VCaP (cell line): ENCODE results near the gene FAM120B.

Experiments
- H3K27ac ChIP-seq: fragments of 450-650 bp; 2 replicates; pipeline ENCODE4 v1.5.1; 2017
- TF ChIP-seq, protein P1 (sequence below): fragments of 450-650 bp; conservative IDR thresholded peaks from 2 replicates; pipeline ENCODE4 v1.5.1; 2017; ENCODE audit warnings: mild to moderate bottlenecking, moderate library complexity

FAM120B gene

DNA sequence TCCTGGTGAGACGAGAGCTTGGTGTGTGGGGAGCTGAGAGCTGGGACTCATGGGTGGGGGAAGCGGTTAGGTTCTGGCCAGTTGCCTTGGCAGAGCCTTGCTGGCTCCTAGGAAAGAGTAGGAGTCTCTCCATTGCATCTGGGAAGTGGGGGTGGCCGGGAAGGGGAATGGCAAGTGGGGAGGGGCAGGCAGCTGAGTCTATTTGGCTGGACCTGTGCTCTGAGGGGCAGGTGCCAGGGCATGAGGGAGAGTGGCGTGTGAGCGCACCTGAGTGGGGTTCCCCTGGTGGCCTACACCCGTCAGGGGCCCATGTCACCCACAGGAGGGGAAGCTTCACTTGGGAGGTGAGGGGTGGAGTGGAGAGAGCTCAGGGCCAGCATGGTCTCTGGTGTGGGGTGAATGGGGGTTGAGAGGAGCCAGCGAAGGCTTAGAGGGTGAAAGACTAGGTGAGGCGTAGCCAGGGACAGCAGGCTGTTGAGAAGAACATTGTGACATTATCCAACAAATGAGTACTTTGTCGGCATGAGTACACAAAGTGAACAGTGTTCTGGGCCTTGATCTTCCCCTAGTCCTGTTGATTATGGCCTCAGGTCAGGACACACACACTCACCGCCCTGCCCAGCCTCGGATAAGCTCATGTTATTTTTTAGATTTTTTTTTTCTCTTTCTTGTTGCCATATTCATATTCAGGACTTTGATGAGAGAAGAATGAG lies 59.8 kb downstream of the FAM120B start:
- no peak overlapping the region for H3K27ac ChIP-seq
- TF ChIP-seq, protein P1, sequence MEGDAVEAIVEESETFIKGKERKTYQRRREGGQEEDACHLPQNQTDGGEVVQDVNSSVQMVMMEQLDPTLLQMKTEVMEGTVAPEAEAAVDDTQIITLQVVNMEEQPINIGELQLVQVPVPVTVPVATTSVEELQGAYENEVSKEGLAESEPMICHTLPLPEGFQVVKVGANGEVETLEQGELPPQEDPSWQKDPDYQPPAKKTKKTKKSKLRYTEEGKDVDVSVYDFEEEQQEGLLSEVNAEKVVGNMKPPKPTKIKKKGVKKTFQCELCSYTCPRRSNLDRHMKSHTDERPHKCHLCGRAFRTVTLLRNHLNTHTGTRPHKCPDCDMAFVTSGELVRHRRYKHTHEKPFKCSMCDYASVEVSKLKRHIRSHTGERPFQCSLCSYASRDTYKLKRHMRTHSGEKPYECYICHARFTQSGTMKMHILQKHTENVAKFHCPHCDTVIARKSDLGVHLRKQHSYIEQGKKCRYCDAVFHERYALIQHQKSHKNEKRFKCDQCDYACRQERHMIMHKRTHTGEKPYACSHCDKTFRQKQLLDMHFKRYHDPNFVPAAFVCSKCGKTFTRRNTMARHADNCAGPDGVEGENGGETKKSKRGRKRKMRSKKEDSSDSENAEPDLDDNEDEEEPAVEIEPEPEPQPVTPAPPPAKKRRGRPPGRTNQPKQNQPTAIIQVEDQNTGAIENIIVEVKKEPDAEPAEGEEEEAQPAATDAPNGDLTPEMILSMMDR = no peak

DNA sequence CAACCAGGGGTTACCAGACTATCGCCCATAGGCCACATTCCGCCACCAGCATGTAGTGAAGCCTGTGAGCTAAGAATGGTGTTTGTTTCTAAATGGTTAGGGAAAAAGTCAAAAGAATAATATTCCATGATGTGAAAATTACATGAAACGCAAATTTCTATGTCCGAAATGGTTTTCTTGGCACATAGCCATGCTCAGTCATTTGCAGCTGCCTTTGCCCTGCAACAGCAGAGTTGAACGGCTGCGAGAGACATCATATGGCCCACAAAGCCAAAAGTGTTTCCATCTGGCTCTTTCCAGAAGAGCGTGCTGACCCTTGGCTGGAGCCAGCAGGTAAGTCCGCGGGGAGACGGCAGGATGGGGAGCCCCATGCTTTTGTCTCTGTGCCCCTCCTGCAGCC lies 60.7 kb downstream of the FAM120B start:
- no peak overlapping the region for H3K27ac ChIP-seq
- TF ChIP-seq, protein P1 = no peak

DNA sequence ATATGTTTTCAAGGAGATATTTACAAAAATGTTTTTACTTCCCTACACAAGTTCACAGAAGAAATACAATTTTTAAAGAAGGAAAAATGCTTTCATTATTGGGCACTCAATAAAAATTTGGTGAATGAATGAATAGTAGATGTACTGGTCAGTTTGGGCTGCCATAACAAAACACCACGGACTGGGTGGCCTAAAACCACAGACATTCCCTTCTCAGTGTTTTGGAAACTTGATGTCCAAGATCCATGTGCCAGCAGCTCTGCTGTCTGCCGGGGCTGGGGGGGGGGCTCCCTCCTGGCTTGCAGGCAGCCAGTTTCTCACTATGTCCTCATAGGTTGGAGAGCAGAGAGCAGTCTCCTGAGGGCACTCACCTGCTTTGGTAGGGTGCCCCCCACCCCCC lies 62.0 kb downstream of the FAM120B start:
- TF ChIP-seq, protein P1 = no peak
- H3K27ac ChIP-seq = no peak overlapping the region

DNA sequence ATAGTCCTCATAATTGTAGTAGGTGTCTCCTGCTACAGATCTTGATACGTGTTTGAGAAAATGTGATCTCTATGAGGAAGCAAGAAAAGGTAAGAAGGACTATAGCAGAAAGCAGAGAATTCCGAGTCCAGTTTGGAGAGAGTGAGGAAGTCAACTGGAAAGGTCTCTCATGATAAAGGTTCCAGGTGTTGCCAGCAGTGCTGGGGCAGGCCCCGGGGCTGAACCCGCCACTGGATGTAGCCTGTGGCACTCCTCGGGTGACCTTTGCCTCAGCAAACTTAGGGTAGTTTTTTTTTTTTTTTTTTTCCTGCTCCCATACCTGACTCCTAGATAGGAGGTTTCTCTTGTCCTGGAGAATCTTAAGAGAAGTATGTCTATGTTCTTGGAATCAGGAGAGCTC lies 62.8 kb downstream of the FAM120B start:
- TF ChIP-seq, protein P1 = no peak
- no peak overlapping the region for H3K27ac ChIP-seq

DNA sequence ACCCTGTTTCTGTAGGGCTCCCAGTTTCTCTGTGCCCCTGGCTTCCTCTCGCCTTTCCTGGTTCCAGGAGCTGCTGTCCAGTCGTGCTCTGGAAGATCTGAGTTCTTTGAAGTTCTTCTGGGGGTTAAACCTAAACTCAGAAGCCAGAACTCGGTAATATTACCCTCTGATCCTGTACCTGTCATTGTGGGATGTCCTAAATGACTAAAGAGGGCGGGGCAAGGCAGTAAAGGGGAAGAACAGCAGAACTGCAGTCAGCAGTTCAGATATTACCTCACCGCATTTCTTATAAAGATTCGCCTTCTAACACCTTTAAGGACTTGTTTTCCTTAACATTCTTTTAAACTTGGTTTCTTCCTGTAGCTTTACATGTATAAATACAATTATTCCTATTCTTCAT lies 63.9 kb downstream of the FAM120B start:
- TF ChIP-seq, protein P1 = no peak
- no peak overlapping the region for H3K27ac ChIP-seq

DNA sequence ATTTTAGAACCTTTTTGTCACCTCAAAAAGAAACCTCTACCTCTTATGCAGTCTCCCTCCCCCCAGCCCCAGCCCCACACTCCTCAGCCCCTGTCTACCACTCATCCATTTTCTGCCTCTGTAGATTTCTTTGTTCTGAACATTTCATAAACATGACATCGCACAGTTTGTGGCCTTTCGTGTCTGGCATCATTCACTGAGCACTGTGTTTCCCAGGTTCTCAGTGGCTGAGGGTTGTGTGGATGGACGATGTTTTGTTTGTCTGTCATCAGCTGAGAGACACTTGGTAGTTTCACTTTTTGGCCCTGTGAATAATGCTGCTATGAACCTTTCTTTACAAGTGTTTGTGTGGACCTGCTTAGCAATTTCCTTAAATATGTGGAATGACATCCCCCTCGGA lies 64.5 kb downstream of the FAM120B start:
- H3K27ac ChIP-seq = no peak overlapping the region
- TF ChIP-seq, protein P1 = no peak

DNA sequence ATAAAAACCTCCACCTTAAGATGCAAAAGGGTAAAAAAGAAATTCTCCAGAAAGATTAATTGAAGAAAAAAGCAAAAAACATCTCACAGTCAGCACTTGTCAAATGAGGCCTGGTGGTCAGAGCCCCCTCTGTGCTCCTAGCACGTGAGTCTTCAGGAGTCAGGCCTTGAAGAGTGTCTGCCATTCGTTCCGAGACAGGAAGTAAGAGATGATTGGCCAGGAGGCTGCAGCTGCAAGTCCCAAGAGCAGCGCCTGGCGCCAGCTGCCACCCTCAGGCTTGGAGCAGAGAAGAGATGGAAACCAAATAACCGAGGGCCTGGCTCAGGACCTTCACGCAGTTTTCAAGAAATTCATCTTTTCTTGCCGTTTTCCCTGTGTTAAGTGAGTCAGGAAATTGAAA lies 65.0 kb downstream of the FAM120B start:
- TF ChIP-seq, protein P1 = no peak
- H3K27ac ChIP-seq = peak overlapping the region; percentile 45
